AG09319 (cell line): Measurements from ENCODE around the gene ATP6AP1.

Experiments
- DNase-seq: peaks from one replicate; pipeline ENCODE4 v3.0.0-alpha.2; 2010; ENCODE audit warnings: low read depth; ENCODE audit errors: extremely low read depth
- TF ChIP-seq, protein P1 (sequence below): IDR thresholded peaks from 2 replicates; pipeline ENCODE4 v1.5.1; 2011; ENCODE audit warnings: low read depth, mild to moderate bottlenecking, inconsistent platforms, low read length, moderate library complexity

ATP6AP1 gene

DNA sequence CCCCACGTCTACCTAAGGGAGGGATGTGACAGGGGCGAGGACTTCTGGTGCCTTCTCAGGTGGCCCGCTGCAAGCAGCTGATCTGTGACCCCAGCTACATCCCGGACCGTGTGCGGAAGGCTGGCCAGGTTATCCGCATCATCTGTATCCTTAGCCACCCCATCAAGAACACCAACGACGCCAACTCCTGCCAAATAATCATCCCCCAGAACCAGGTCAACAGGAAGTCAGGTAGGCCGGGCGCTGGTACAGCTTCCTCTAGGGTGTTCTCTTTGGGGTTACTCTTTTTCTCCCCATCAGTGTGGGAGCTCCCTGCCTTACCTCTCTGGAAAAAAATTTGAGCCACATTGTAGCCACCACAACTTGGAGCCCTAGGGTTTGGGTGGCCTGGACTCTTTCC, 13.1 kb downstream of the ATP6AP1 start:
- TF ChIP-seq, protein P1, sequence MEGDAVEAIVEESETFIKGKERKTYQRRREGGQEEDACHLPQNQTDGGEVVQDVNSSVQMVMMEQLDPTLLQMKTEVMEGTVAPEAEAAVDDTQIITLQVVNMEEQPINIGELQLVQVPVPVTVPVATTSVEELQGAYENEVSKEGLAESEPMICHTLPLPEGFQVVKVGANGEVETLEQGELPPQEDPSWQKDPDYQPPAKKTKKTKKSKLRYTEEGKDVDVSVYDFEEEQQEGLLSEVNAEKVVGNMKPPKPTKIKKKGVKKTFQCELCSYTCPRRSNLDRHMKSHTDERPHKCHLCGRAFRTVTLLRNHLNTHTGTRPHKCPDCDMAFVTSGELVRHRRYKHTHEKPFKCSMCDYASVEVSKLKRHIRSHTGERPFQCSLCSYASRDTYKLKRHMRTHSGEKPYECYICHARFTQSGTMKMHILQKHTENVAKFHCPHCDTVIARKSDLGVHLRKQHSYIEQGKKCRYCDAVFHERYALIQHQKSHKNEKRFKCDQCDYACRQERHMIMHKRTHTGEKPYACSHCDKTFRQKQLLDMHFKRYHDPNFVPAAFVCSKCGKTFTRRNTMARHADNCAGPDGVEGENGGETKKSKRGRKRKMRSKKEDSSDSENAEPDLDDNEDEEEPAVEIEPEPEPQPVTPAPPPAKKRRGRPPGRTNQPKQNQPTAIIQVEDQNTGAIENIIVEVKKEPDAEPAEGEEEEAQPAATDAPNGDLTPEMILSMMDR, result no peak
- no peak for DNase-seq

DNA sequence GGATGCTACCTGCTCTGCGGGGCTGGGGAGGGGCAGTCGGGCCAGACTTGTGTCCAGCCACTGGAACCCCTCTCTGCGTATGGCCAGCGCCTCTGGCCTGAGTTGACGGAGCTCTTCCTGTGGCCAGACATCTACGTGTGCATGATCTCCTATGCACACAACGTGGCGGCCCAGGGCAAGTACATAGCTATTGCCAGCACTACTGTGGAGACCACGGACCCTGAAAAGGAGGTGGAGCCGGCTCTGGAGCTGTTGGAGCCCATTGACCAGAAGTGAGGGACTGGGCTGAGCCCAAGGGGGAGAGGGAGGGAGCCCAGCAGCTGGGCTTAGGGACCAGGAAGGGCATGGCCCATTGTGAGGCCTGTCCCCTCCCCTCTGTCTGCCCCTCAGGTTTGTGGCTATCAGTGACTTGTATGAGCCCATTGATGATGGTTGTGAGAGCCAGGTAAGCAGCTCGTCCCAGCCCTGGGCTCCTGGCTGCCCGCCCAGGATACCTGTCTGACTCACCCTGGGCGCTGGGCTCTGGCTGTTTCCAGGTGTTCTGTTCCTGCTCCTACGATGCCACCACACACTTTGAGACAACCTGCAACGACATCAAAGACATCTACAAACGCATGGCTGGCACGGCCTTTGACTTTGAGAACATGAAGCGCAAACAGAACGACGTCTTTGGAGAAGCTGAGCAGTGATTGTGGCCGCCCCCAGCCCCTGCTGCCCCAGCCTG, 13.7 kb downstream of the ATP6AP1 start:
- TF ChIP-seq, protein P1, result no peak

DNA sequence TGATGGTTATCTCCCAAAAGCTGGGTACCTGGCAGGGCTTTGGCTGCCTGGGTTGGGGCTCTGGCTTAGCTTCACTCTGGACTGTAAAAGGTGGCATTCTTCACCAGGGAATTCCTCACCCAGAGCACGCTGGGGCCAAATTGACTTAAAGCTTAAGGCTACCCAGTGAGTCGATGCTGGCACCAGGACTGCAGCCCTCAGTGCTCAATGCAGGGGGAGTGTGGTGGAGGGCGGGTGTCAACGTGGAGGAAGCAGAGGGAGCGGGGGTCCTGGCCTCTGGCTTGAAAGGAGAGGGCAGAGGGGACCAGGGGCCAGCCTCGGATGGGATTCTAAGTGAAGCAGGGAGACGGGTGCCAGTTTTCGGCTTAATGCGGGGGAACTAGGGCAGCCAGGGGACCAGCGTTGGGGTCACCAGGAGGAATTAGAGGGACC, 15.0 kb downstream of the ATP6AP1 start:
- TF ChIP-seq, protein P1, result no peak
- no peak for DNase-seq

More for the DNA sequence above, 13.7 kb downstream of the ATP6AP1 start:
- no peak for DNase-seq

DNA sequence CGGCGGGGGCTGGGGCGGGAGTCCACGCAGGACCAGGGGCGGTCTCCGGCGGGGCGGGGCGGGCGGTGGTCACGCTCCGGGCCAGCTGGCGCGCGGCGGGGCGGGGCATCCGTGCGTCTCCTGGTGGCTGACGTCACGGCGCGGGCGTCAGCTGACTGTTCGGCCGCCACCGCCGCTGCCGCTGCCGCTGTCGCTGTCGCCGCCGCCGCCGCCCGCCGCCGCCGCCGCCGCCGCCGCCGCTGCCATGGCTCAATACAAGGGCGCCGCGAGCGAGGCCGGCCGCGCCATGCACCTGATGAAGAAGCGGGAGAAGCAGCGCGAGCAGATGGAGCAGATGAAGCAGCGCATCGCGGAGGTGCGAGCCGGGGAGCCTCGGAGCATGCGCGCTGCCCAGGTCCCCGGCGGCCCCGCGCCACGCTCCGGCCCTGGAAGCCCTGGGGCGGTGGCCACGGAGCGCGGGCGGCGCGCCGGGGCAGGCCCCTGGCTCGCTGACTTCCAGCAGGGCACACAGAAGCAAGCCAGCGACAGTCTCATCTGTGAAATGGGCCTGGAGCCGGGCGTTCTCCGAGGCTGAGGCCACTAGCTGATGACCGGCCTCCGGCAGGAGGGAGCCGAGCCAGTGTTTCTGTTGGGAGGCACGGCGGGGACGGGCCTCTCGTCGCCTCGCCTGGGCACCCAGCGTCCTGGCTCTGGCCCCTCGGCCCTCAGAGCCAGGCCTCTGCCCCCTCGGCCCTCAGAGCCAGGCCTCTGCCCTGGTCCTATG, 15.7 kb downstream of the ATP6AP1 start, which contains the start of gene FAM50A:
TSS of gene FAM50A (plus strand) at position 150 of the 763 bp plus-strand sequence. CDS start at position 245, 95 bp downstream.
- no peak for DNase-seq
- TF ChIP-seq, protein P1, result no peak

DNA sequence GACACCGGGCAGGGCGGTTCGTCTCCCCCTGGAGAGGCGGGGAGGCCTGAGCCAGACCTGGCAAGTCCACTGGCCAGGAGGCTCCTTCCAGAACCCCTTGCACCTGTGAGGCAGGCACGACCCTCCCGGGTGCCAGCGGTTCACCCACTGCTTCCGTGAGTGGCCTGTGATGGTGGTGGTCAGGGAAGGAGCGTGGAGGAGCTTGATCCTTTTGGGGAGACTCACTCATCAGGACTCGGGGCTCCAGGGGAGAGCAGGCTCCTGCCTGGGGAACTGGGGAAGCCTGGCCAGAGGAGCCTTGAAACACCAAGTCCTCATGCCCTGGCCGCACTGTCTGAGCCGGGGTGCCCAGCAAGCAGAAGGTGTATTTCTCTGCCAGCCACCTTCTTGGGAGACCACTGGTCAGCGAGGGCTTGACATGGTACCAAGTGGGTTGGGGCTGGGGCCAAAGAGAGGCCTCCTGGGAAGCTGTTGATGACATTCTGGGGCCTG, 16.3 kb downstream of the ATP6AP1 start:
- DNase-seq, result no peak
- TF ChIP-seq, protein P1, result no peak

DNA sequence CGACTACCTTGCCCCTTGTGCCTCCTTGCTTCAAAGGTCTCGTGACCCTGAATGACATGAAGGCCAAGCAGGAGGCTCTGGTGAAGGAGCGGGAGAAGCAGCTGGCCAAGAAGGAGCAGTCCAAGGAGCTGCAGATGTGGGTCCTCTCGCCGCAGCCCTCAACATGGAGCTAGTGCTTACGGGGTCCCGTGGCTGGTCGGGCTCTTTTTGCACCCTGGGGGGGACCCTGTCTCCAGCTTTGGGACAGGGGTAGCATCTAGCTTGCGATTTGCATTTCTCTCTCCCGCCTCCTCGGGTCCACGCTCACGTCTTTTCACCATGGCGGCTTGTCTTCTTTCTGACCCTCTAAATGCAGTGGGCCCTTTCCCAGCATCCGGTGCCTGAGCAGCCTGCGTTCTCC, 17.3 kb downstream of the ATP6AP1 start:
- no peak for DNase-seq
- TF ChIP-seq, protein P1, result no peak

DNA sequence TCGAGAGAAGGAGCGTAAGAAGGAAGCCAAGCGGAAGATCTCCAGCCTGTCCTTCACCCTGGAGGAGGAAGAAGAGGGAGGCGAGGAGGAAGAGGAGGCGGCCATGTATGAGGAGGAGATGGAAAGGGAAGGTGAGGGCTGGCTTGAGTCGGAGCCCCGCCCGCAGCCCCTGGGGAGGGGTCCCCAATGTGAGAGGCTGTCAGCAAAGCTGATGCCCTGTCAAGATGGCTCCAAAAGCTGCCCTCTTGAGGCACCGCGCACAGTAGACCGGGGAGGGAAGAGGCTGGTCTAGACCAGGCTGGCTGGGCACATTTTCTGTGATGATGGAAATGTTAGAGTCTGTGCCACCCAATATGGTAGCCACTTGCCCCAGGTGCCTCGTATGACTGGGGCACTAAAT, 18.0 kb downstream of the ATP6AP1 start:
- TF ChIP-seq, protein P1, result no peak
- DNase-seq, result no peak
